ENCODE data around the gene ZNF438. TPM values are rescaled to one million over a fixed set of nuclear protein-coding genes. Genes with fewer than 3 reads are reported as not detected.

Gene ZNF438
- total RNA-seq, 2 experiments from 2014 or later: 3.1 to 3.7 TPM

DNA sequence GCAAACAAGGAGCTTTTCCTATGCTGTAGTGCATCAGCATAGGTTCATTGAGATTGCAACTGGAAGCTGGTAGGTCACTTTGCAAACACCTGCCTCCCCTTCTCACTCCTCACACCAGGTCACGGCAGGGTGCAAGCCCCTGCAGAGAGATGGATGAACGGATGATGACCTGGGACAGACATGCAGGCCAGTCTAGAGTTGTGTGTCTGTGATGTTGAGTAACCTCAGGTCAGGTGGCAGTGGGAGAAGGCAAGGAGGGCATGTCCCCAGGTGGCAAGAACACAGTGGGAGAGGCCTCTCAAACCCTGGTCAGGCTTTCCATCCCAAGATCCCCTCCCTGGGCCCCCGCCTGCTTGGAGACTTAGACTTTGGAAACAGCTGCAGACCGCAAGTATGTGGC, 205.0 kb downstream of the ZNF438 start:
- DNase-seq (no peak), ATAC-seq (no peak)
- ChIA-PET CTCF (interaction anchor here (1.2 kb wide), 1 partner anchor 12 kb away, joined by 3 read pairs; no protein-coding TSS in a partner anchor), POLR2A (no interaction called here)
- Mint-ChIP-seq H3K4me1 (no peaks in the 10 kb centered on the region), H3K4me3 (no peak overlapping the region), H3K27ac (no peak overlapping the region), H3K27me3 (no peaks in the 10 kb centered on the region), H3K36me3 (ENCODE audit: low read depth) (no peaks in the 10 kb centered on the region), H3K9me3 (ENCODE audit: low read depth) (no peaks in the 10 kb centered on the region)
- intact Hi-C loops (cut with DNase I, micrococcal nuclease): no loop called here

GRCh38 chr10:30825495-30825894, 206.2 kb downstream of the ZNF438 start:
- H3K36me3 Mint-ChIP-seq (ENCODE audit: low read depth): no peaks in the 10 kb centered on the region
- H3K4me3 Mint-ChIP-seq: no peak overlapping the region
- H3K27me3 Mint-ChIP-seq: no peaks in the 10 kb centered on the region
- ATAC-seq: no peak
- POLR2A ChIA-PET: no interaction called here
- CTCF ChIA-PET: interaction anchor here (0.7 kb wide), 1 partner anchor 138 kb away, joined by 5 read pairs; no protein-coding TSS in a partner anchor
- H3K27ac Mint-ChIP-seq: no peak overlapping the region
- intact Hi-C loops (cut with DNase I, micrococcal nuclease): no loop called here
- no peaks in the 10 kb centered on the region for H3K9me3 Mint-ChIP-seq (ENCODE audit: low read depth)
- peaks cover under 1% of the 10 kb centered on the region for H3K4me1 Mint-ChIP-seq
- DNase-seq: no peak

DNA sequence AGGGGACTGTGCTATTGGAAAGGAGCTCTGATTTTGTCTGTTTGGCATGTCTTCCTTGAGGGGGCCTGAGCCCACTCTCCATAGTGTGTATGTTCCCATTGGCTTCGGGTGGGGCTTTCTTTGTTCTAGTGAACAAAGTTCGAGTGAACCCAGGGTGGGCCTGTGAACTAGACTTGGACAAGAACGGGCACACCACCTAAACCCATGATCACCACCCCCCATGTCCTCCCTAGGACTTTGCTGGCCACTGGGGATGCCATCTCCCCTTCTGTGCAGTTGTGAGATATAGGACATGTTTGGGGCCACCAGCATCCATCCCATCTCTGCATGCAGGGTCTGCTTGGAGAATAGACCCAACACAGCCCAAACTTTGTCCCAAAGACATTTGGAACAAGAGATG, 206.6 kb downstream of the ZNF438 start:
- intact Hi-C loops (cut with DNase I, micrococcal nuclease): no loop called here
- DNase-seq: no peak
- H3K27ac Mint-ChIP-seq: no peak overlapping the region
- ChIA-PET CTCF (interaction anchor here (0.7 kb wide), 1 partner anchor 138 kb away, joined by 5 read pairs; no protein-coding TSS in a partner anchor), POLR2A (no interaction called here)
- no peaks in the 10 kb centered on the region for H3K36me3 Mint-ChIP-seq (ENCODE audit: low read depth)
- ATAC-seq: no peak
- H3K9me3 Mint-ChIP-seq (ENCODE audit: low read depth): no peaks in the 10 kb centered on the region
- no peak overlapping the region for H3K4me3 Mint-ChIP-seq
- H3K4me1 Mint-ChIP-seq: peaks cover 5% of the 10 kb centered on the region
- H3K27me3 Mint-ChIP-seq: no peaks in the 10 kb centered on the region

- Mint-ChIP-seq H3K36me3 (ENCODE audit: low read depth) (no peaks in the 10 kb centered on the region), H3K9me3 (ENCODE audit: low read depth) (no peaks in the 10 kb centered on the region), H3K4me3 (no peak overlapping the region), H3K27me3 (no peaks in the 10 kb centered on the region), H3K4me1 (peaks cover 9% of the 10 kb centered on the region), H3K27ac (no peak overlapping the region)
- DNase-seq (no peak), ATAC-seq (no peak)
- ChIA-PET CTCF (interaction anchor here (0.7 kb wide), 1 partner anchor 236 kb away, joined by 3 read pairs; no protein-coding TSS in a partner anchor), POLR2A (no interaction called here)
- intact Hi-C loops (cut with DNase I, micrococcal nuclease): no loop called here
Observed at GRCh38 chr10:30823651-30824050, 208.0 kb downstream of the ZNF438 start.

- Mint-ChIP-seq H3K36me3 (ENCODE audit: low read depth) (no peaks in the 10 kb centered on the region), H3K4me3 (no peak overlapping the region), H3K27ac (no peak overlapping the region), H3K9me3 (ENCODE audit: low read depth) (no peaks in the 10 kb centered on the region), H3K4me1 (peaks cover 9% of the 10 kb centered on the region), H3K27me3 (no peaks in the 10 kb centered on the region)
- ChIA-PET POLR2A (no interaction called here), CTCF (interaction anchor here (0.7 to 1.3 kb wide), 3 partner anchors 39 to 237 kb away, joined by 3 to 4 read pairs (median 3); no protein-coding TSS in a partner anchor)
- no peak for DNase-seq
- intact Hi-C loops (cut with DNase I, micrococcal nuclease): no loop called here
- ATAC-seq: no peak
Observed at GRCh38 chr10:30822693-30823465, 208.8 kb downstream of the ZNF438 start.

DNA sequence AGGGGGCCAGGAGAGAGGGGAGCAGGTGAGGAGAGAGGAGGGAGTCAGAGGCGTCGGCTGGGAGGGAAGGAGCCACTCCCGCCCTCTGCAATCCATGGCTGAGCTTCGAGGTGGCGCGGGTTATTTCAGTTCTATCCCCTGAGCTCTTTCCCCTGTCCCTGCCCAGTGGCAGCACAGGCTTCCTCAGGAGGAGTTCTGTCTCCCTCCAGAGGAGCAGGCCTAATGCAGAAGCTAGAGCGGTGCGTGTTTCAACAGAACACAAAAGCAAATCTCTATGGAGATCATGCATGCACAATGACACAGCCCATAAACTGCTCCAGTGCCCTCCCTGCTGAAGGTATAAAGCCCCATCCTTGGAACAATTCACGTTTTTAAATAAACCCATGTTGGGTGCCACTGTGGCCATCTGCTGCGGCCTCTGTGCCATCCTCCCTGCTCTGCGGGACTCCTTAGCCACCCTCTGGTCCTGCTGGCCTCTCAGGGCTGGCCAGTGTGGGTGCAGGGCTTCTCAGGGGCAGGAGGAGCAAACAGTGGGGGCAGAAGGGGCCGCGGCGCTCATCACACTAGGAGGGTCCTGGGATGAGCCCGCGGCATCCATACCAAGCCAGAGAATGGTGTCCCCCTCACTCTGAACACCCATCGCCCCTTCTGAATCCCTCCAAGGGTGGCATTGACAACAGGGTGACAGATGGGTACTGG, 209.5 kb downstream of the ZNF438 start:
- no peak overlapping the region for H3K4me3 Mint-ChIP-seq
- no peak for DNase-seq

DNA sequence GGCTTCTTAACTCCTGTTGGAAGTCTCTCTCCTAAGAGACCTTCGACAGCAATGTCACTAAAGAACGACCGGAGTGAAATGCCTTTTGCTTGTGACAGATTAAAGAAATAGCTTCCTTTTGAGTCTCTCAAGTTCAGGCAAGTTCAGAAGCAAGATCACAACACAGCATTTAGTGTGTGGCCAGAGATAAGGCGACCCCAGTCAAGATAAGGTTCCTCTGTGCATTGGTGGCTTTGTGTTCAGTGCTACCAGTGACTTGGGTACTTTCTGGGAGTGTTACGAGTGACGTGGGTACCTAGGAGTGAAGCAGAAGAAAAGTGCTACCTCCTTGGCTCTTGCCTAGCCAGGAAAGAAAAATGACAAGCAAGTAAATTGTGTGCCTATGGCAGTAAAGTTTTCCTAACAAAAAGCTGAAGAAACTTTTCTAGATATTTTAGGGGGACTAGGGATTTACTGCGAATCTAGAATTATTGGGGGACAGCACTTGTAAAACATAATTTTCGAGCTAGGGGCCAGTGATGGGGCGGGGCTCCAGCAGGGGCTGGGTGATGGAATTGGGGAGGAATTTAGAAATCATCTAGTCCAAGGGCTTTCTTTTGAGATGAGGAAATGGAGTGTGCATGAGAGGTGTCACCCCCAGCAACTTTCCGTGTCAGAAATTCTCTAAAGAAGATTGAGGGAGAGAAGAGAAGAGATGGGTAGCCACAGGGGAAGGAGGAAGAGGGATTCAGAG, 210.2 kb downstream of the ZNF438 start:
- intact Hi-C loops (cut with DNase I, micrococcal nuclease): no loop called here
- peaks cover 9% of the 10 kb centered on the region for H3K4me1 Mint-ChIP-seq
- no peaks in the 10 kb centered on the region for H3K36me3 Mint-ChIP-seq (ENCODE audit: low read depth)
- no peak for DNase-seq
- ATAC-seq: no peak
- no peaks in the 10 kb centered on the region for H3K27me3 Mint-ChIP-seq
- CTCF ChIA-PET: interaction anchor here (0.5 kb wide), 1 partner anchor 871 kb away, joined by 4 read pairs; no protein-coding TSS in a partner anchor
- no peak overlapping the region for H3K4me3 Mint-ChIP-seq
- POLR2A ChIA-PET: no interaction called here
- no peak overlapping the region for H3K27ac Mint-ChIP-seq
- no peaks in the 10 kb centered on the region for H3K9me3 Mint-ChIP-seq (ENCODE audit: low read depth)

More for the DNA sequence above, 209.5 kb downstream of the ZNF438 start:
- no peaks in the 10 kb centered on the region for H3K9me3 Mint-ChIP-seq (ENCODE audit: low read depth)
- no peak overlapping the region for H3K27ac Mint-ChIP-seq
- ATAC-seq: no peak
- H3K4me1 Mint-ChIP-seq: peaks cover 9% of the 10 kb centered on the region
- POLR2A ChIA-PET: no interaction called here
- CTCF ChIA-PET: interaction anchor here (0.5 to 1.3 kb wide), 2 partner anchors 151 to 870 kb away, joined by 3 to 4 read pairs; no protein-coding TSS in a partner anchor
- H3K27me3 Mint-ChIP-seq: no peaks in the 10 kb centered on the region
- no peaks in the 10 kb centered on the region for H3K36me3 Mint-ChIP-seq (ENCODE audit: low read depth)
- intact Hi-C loops (cut with DNase I, micrococcal nuclease): no loop called here

DNA sequence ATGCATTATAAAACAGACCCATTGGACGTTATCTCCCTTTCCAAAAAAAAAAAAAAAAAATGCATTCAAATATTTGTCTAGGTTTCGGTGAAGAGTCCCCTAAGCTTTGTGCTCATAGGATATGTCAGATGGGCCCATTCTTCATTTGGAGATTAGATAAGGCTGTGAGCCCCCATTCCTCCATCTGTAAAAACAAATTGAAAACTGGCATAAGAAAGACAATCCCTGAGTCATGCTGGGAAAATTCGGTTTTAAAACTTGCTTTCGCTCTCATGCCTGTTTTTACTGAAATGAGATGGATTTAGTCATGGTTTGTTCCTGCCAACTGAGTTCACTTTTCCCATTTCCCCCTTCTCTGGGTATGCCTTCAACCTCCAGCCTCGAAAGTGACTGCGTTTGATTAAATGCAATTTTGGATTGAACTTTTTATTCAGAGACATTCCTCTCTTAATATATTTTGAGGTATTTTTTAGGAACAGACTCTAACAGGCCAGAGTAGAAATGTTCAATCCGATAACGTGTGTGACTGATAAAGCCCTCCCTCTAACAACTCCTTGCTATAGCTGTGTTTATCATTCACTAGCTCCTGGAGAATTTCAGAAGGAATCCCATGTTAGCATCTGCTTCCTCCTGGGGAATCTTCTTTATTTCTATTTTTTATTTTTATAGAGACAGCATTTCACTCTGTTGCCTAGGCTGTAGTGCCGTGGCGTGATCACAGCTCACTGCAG, 211.2 kb downstream of the ZNF438 start:
- H3K4me1 Mint-ChIP-seq: peaks cover 9% of the 10 kb centered on the region
- POLR2A ChIA-PET: no interaction called here
- H3K36me3 Mint-ChIP-seq (ENCODE audit: low read depth): no peaks in the 10 kb centered on the region
- CTCF ChIA-PET: interaction anchor here (0.6 kb wide), 1 partner anchor 399 kb away, joined by 3 read pairs; no protein-coding TSS in a partner anchor
- no peak for DNase-seq
- no peak for ATAC-seq
- no peak overlapping the region for H3K4me3 Mint-ChIP-seq
- H3K9me3 Mint-ChIP-seq (ENCODE audit: low read depth): no peaks in the 10 kb centered on the region
- H3K27ac Mint-ChIP-seq: no peak overlapping the region
- intact Hi-C loops (cut with DNase I, micrococcal nuclease): no loop called here
- no peaks in the 10 kb centered on the region for H3K27me3 Mint-ChIP-seq

- H3K27ac Mint-ChIP-seq: no peak overlapping the region
- ATAC-seq (no peak), DNase-seq (no peak)
- H3K4me1 Mint-ChIP-seq: peaks cover 9% of the 10 kb centered on the region
- no peak overlapping the region for H3K4me3 Mint-ChIP-seq
- intact Hi-C loops (cut with DNase I, micrococcal nuclease): no loop called here
- H3K27me3 Mint-ChIP-seq: no peaks in the 10 kb centered on the region
- no peaks in the 10 kb centered on the region for H3K9me3 Mint-ChIP-seq (ENCODE audit: low read depth)
- POLR2A ChIA-PET: no interaction called here
- CTCF ChIA-PET: interaction anchor here (0.6 kb wide), 1 partner anchor 950 kb away, joined by 3 read pairs; no protein-coding TSS in a partner anchor
- H3K36me3 Mint-ChIP-seq (ENCODE audit: low read depth): no peaks in the 10 kb centered on the region
Observed at GRCh38 chr10:30819341-30820181, 212.1 kb downstream of the ZNF438 start.

GRCh38 chr10:30818854-30819253, 212.8 kb downstream of the ZNF438 start:
- ChIA-PET CTCF (no interaction called here), POLR2A (no interaction called here)
- Mint-ChIP-seq H3K27ac (no peak overlapping the region), H3K27me3 (no peaks in the 10 kb centered on the region), H3K9me3 (ENCODE audit: low read depth) (no peaks in the 10 kb centered on the region), H3K36me3 (ENCODE audit: low read depth) (no peaks in the 10 kb centered on the region), H3K4me1 (peaks cover 15% of the 10 kb centered on the region), H3K4me3 (no peak overlapping the region)
- intact Hi-C loops (cut with DNase I, micrococcal nuclease): no loop called here
- DNase-seq (no peak), ATAC-seq (no peak)

Measured in activated CD4-positive, alpha-beta T cell treated with anti-CD3 and anti-CD28 coated beads for 36 hours (primary cell).